Nephron progenitor cell (in vitro differentiated cells): ENCODE measurements around the gene PLCL2.

Experiments
- DNase-seq: peaks from one replicate; pipeline ENCODE4 v3.0.0; 2021
- H3K27ac Mint-ChIP-seq: 2 replicates; pipeline ENCODE4 v1.8.0; 2021; ENCODE audit warnings: mild to moderate bottlenecking, moderate library complexity, mixed read lengths
- H3K27me3 Mint-ChIP-seq: 2 replicates; pipeline ENCODE4 v1.8.0; 2021; ENCODE audit warnings: mild to moderate bottlenecking, low read depth, mixed read lengths; ENCODE audit not compliant: poor library complexity
- H3K36me3 Mint-ChIP-seq: 2 replicates; pipeline ENCODE4 v1.8.0; 2021; ENCODE audit warnings: low read depth, mixed read lengths
- H3K4me1 Mint-ChIP-seq: 2 replicates; pipeline ENCODE4 v1.8.0; 2021; ENCODE audit warnings: mixed read lengths
- H3K4me3 Mint-ChIP-seq: 2 replicates; pipeline ENCODE4 v1.8.0; 2021; ENCODE audit warnings: mild to moderate bottlenecking, moderate library complexity, mixed read lengths
- H3K9me3 Mint-ChIP-seq: 2 replicates; pipeline ENCODE4 v1.8.0; 2021; ENCODE audit warnings: mild to moderate bottlenecking, moderate library complexity, mixed read lengths
- CTCF ChIP-seq: fragments of 200-600 bp; sonication (generic); IDR thresholded peaks from 2 replicates; pipeline ENCODE4 v1.5.0; 2021; ENCODE audit warnings: antibody characterized with exemption

The PLCL2 gene

GRCh38 chr3:17045705-17046104, 160.9 kb downstream of the PLCL2 start:
- no peaks in the 10 kb centered on the region for H3K9me3 Mint-ChIP-seq
- no peak for DNase-seq
- peaks cover 4% of the 10 kb centered on the region for H3K36me3 Mint-ChIP-seq
- no peak for TF ChIP-seq CTCF
- no peak overlapping the region for H3K27ac Mint-ChIP-seq
- peaks cover 14% of the 10 kb centered on the region for H3K4me1 Mint-ChIP-seq
- H3K4me3 Mint-ChIP-seq, result no peak overlapping the region
- peaks cover 2% of the 10 kb centered on the region for H3K27me3 Mint-ChIP-seq

GRCh38 chr3:17046623-17047022, 161.9 kb downstream of the PLCL2 start:
- peaks cover 14% of the 10 kb centered on the region for H3K4me1 Mint-ChIP-seq
- peaks cover 4% of the 10 kb centered on the region for H3K36me3 Mint-ChIP-seq
- TF ChIP-seq CTCF, result no peak
- no peak overlapping the region for H3K27ac Mint-ChIP-seq
- no peak overlapping the region for H3K4me3 Mint-ChIP-seq
- DNase-seq, result no peak
- H3K27me3 Mint-ChIP-seq, result no peaks in the 10 kb centered on the region
- peaks cover under 1% of the 10 kb centered on the region for H3K9me3 Mint-ChIP-seq

GRCh38 chr3:17047162-17047561, 162.4 kb downstream of the PLCL2 start:
- Mint-ChIP-seq H3K9me3 (peaks cover 6% of the 10 kb centered on the region), H3K27ac (no peak overlapping the region), H3K36me3 (peaks cover 4% of the 10 kb centered on the region), H3K27me3 (no peaks in the 10 kb centered on the region), H3K4me1 (peaks cover 14% of the 10 kb centered on the region), H3K4me3 (no peak overlapping the region)
- TF ChIP-seq CTCF, result no peak
- DNase-seq, result no peak

- Mint-ChIP-seq H3K27me3 (no peaks in the 10 kb centered on the region), H3K4me3 (no peak overlapping the region), H3K27ac (peak overlapping the region; percentile 41), H3K9me3 (peaks cover 6% of the 10 kb centered on the region), H3K36me3 (peaks cover 4% of the 10 kb centered on the region), H3K4me1 (peaks cover 14% of the 10 kb centered on the region)
- no peak for TF ChIP-seq CTCF
- no peak for DNase-seq
Observed at GRCh38 chr3:17047894-17048293, 163.1 kb downstream of the PLCL2 start.

- H3K36me3 Mint-ChIP-seq, result peaks cover 20% of the 10 kb centered on the region
- H3K4me1 Mint-ChIP-seq, result peaks cover 14% of the 10 kb centered on the region
- H3K27ac Mint-ChIP-seq, result no peak overlapping the region
- no peak for DNase-seq
- no peaks in the 10 kb centered on the region for H3K27me3 Mint-ChIP-seq
- TF ChIP-seq CTCF, result no peak
- H3K4me3 Mint-ChIP-seq, result no peak overlapping the region
- peaks cover 25% of the 10 kb centered on the region for H3K9me3 Mint-ChIP-seq
Observed at GRCh38 chr3:17050071-17050470, 165.3 kb downstream of the PLCL2 start.

GRCh38 chr3:17050506-17050905, 165.8 kb downstream of the PLCL2 start:
- TF ChIP-seq CTCF, result no peak
- Mint-ChIP-seq H3K27ac (no peak overlapping the region), H3K27me3 (no peaks in the 10 kb centered on the region), H3K36me3 (peaks cover 20% of the 10 kb centered on the region), H3K4me1 (peaks cover 14% of the 10 kb centered on the region), H3K4me3 (no peak overlapping the region), H3K9me3 (peaks cover 25% of the 10 kb centered on the region)
- no peak for DNase-seq
